Camera-type eye (tissue), 1 donor: Measurements from ENCODE around the gene CCDC149. TPM values are rescaled to one million over a fixed set of nuclear protein-coding genes. Genes with fewer than 3 reads are reported as not detected.

Experiments used
- total RNA-seq: library from RNA; depleted of rRNA; stranded (reverse); fragments of >200 nt; gene quantifications from one replicate; pipeline ENCODE4 v1.2.3, GENCODE V29; 2014

The CCDC149 gene
- total RNA-seq, result 28.0 TPM

GRCh38 chr4:24912252-24913118 is at the start of gene CCDC149:
Gene CCDC149, minus strand, starts transcription at chr4:24913042. Its CDS starts 178 bp downstream, at chr4:24912864.

GRCh38 chr4:24794916-24795665 is 117.8 kb downstream of the CCDC149 start, which contains the start of gene SOD3:
Gene SOD3, plus strand, starts transcription at chr4:24795573. Its CDS starts 3,949 bp downstream, at chr4:24799522.

Other genes with a start within 250 kb of the CCDC149 start
- 19.7 TPM for gene SOD3, start 117.5 kb downstream of the CCDC149 start, total RNA-seq
- gene LGI2, start 117.9 kb upstream of the CCDC149 start, total RNA-seq, result 4.4 TPM
- 16.7 TPM for gene SEPSECS, start 247.4 kb upstream of the CCDC149 start, total RNA-seq